Activated CD8-positive, alpha-beta memory T cell treated with anti-CD3 and anti-CD28 coated beads, Interleukin-2, amount 50 U/mL, for 1 hour (primary cell): ENCODE data around the gene MBNL2.

Source experiments
- DNase-seq: peaks from one replicate; pipeline ENCODE4 v3.0.0-alpha.2; 2020; ENCODE audit errors: extremely low read depth

MBNL2 gene

DNA sequence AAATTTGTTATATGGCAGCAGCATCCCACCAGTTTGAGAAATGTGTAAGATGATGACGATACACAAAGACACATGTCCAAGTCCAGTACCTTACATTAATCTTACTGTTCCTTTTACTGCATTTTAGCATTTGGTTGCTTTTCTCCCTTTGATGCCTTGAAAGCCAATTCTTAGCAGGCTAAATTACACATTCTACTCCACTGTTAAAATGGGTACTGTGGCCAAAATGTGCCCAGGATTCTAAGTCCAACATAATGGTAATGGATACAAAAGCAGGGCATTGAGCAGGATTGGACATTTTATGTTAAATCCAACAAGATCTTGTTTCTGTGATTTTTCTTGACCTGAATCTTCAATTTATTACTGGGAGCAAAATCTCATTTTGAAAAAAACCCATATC is 159.1 kb downstream of the MBNL2 start:
- DNase-seq: no peak

DNA sequence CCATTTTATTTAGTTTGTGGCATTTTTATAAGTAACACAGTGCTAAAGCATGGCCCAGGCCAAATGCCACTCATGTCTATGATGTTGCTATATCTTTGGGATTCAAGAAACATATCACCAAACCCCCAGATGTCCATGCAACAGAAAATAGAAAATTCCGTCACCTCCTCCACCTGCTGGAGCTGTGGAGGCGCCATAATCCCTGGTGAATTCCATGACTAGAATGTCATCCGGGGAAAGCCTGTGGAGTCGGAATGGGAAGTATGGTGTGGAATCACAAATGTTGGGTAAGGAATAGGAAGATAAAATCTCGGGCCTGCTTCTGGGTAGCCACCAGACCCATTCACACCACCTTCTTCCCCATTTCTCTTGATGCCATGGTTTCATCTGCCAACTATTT is 160.1 kb downstream of the MBNL2 start:
- no peak for DNase-seq

DNA sequence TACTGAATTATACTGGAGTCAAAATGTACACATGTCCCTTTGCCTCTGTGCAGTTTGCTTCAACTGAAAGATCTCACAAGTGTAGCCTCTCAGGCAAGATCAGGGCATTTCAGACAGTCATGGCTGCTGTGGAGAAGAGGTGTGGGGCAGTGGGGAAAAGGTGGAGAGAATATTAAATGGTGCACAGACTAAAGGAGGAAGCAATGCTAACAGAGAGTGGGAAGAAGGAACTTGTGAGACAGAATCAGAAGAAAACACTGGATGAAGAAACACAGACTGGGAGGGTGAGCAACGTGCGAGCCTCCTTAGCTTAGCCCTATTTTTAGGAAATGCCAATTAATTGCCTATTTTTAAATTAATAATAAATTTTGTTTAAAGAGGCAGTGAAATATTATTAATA is 162.2 kb downstream of the MBNL2 start:
- DNase-seq: no peak

DNA sequence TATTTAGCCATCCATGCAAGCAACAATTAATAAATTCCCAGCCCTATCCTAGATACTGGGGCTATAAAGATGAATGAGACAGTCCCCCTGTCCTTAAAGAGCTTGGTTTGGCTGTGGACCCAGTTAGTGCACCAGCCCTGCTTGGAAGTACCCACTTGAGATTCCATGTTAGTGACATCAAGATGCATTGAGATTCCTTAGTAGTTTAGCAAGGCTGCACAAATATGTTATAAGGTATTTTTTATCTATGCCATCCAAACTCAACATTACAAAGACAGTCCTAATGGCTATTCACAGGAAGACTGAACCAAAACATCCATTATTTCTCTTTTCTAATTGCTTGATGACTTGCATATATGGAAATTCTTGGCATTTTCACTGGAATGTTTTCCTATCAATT is 163.0 kb downstream of the MBNL2 start:
- DNase-seq: no peak

DNA sequence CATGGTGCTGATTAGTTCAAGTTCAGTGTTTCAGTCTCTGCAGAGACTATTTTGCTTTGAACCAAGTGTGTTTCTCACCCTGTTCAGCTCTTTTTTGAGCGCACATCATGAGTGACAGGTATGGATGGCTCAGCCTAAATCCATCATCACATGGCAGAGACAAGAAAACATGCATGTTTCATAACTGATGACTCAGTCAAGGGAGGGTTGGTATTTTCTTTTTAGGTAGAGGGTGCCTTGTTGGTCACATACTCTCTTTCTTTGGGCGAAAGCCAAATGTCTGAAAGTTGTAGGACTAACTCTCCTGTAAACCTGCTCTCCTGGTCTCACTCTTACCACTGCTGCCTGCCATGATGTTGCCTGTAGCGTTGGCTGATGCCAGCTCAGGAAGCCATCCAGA is 163.7 kb downstream of the MBNL2 start:
- DNase-seq: no peak

DNA sequence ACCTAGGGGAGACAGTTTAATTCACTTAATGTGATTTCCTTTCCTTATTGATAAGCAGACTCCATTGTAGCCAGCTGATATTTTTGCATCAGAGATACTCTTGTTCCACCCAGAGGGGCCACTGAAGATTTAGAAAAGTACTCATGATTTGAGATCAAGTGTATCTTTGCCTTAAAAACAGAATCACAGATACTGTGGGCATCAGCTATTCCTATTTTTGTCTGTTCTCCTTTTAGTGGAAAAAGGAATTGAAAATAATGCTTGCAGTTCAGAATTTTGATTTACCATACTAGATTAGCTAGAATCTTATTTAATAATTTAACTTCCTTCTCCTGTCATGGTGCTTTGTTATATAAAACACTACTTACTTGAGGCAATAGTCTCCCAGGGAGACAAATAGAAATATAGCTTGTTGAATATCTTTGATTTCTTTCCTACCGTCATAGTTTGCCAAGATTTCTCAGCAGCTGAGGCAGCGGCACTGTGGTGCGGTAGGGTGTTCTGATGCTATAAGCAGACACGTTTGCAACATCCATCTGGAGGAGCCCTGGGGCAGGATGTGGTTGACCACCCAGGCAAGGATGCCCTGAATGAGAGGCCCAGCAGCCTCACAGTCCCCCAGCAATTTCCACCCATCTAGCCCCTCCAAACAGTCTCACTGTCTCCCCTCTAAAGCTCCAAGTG is 164.8 kb downstream of the MBNL2 start:
- no peak for DNase-seq

DNA sequence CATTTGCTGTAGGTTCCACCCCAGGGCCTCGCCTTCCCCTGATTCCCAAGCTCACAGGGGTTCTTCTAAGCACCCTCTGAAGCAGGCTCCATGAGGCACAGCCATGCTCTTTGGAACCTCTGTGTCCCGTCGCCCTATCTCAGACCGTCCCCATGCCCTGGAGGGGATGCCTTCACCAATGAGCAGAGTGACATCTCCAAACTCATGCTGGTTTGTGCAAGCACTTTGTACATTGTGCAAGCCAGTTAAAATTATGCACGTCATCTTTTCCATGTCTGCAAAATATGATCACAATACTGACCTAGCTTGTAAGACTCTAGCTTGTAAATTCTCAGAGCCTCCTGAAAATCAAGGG is 165.3 kb downstream of the MBNL2 start:
- no peak for DNase-seq

DNA sequence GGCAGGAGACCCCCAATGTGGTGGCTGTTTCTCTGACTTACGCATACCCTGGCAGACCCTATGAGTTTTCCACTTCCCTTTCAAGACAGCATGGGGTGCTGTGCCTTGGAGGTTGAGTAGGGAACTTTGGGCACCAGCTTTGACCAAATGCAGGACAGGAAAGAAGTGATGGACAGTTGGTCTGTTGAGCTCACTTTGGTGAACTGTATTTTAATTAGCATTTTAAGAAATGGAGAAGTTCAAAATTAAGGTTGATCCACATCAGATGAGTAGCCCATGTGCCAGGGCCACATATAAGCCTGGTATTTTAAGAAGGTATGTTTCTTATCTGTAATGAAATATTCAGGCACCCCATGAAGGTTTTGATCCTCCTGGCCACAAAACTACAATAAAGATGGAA is 165.8 kb downstream of the MBNL2 start:
- no peak for DNase-seq

DNA sequence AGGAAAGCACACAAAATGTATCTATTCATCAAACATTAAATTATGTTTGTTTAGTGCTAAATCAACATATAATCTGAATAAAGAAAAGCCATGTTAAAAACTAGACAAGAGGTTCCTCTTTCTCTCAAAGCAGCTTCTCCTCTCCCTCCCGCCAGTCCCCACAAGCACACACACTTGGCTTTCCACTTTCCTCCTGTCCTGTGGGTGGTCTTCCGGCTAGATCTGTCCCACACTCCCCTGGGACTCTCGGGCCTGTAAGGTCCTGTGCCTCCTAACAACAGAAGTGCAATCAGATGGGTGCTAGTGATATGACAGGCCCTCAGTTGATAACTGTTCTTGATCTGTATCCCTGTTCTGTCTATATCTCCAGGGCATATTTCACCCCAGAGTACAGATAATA is 166.2 kb downstream of the MBNL2 start:
- DNase-seq: no peak

DNA sequence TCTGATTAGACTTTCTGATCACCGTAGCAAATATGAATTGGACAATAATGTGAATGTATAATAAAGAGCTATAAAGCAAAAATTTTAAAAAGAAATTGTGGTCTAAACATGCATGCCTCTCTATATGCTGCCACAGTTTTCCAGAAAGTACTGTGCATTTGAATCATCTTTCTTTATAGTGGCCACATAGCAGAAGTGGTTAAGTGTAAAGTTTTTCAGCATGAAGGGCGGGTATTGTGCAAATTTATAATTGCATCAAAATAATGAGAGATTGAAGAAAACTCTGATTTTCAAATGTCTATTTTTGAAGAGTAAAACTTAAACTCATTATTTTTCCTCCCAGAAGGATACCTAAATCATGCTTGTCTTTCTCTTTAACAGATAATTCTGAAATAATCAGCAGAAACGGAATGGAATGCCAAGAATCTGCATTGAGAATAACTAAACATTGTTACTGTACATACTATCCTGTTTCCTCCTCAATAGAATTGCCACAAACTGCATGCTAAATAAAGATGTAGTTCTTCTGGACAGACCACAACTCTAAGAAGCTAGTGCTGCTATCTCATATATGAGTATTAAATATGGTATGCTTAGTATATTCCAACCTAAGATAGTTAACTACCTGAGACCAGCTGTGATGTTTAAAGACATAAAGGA is 168.9 kb downstream of the MBNL2 start:
- no peak for DNase-seq

DNA sequence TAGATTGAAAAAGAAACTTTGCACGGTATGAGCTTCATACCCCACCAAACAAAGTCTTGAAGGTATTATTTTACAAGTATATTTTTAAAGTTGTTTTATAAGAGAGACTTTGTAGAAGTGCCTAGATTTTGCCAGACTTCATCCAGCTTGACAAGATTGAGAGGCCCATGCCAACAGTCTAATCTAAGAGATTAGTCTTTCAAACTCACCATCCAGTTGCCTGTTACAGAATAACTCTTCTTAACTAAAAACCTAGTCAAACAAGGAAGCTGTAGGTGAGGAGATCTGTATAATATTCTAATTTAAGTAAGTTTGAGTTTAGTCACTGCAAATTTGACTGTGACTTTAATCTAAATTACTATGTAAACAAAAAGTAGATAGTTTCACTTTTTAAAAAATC is 169.9 kb downstream of the MBNL2 start:
- DNase-seq: no peak

DNA sequence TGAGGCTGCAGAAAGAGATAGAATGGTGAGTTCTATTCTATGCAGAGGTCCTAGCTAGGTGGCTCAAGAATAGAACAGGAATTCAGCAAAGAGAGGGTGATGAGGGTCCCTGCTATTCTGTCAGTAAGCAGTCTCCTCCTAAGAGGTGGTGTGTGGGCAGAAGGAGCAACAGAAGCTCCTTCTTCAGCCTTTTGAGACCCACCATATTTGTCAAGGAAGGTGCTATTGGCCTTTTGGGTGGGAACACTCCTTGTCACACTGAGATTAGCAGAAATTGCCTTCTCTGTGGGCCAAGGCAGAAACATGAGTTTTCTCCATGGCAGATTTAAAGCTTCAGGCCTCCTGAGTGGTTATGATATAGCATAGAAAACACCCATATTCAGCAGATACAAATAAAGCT is 172.4 kb downstream of the MBNL2 start:
- no peak for DNase-seq

DNA sequence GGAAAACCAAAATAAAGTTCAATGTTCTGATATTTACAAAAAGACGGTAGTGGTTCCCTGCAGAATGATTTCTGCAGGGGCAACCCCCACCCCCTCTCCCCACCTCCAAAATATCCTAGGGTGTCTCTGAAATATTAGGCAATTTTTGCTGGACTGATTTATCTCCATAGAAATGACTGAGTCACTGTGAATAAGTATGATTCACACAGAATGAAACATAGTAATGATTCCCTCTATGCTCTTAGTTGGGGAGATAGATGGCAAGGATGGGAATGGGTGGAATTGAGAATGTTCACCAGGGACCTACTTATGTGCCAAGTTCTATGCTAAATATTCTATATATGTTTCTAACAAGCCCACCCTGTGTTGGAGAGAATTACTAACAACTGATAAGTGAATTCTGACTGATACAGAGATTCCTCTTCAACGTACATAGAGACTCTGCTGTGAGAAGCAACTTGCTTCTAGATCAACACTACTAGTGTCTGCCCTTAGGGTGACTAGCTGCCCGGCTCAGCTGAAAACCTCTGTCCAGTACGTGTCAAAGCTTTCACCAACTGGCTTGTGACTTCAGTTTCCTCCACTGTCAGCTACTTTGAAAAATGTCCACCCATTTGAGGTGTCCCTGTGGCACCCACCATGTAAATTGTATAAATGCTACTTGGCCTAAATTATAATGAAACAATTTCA is 173.5 kb downstream of the MBNL2 start:
- DNase-seq: no peak

DNA sequence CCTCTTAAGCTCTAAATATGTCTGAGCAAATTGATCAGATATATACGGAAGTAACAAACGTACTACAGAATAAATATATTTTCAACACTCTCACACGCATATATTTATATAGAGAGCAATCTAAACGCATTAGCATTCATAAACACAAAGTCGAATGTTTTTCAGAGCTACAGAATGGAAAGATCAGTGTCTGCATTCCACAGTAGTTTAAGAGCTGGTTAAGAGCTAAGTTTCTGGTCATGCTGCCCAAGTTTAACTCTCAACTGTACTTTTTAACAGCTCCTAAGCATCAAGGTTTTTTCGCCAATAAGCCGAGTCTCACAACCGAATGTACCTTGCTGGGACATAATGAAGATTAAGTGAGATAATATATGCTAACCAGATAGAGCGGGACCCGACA is 175.1 kb downstream of the MBNL2 start:
- no peak for DNase-seq

DNA sequence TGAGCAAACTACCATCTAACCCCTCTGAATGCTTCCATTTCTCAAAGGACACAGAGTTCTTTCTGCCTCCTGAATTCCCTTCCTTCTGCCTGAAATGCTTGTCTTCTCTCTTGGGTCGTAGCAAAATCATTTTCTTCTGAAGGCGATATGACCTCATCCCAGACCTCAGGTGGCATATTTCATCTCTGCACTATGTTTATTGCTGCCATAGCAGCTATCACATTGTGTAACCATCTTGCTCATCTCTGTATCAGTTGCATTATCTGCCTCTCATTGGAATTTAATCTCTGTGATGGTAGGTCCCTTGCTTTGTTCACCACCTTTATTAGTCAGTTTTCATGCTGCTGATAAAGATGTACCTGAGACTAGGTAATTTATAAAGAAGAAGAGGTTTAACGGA is 179.3 kb downstream of the MBNL2 start:
- DNase-seq: no peak

DNA sequence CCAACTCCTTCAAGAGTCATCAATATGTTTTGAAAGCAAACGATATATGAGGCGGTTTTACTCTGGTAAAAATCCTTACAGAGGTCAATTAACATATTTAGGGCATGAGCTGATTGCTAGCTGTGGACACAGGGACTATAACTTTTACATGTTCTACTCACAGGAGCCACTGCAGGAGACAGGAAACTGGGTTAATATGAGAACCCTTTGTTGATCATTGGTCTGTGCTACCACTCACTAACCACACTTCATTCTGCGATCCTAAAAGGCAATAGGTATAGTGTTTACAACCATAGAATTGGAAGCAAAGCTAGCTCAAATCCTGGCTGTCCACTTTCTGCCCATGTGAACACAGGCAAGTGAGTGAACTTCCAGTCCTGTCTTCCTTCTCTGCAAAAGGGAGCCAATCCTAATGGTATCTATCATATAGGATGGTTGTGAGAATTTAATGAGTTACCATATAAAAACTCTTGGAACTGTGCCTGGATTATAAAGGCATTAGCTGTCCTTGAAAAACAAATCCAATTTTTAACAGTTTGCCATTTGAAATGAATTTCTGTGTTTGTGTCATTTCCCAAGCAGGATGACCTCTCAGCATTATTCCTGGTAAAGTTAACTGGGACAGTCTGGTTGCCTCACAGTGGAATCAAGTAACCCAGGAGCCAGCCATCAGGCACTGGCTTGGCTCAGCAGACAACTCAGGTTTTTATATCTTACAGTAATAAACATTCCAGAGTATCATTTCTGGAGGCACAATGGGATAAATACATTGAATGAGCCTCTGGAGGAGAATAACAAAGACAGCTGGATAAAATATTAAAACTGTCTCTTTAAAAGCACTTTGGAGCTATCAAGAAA is 182.0 kb downstream of the MBNL2 start:
- DNase-seq: no peak

DNA sequence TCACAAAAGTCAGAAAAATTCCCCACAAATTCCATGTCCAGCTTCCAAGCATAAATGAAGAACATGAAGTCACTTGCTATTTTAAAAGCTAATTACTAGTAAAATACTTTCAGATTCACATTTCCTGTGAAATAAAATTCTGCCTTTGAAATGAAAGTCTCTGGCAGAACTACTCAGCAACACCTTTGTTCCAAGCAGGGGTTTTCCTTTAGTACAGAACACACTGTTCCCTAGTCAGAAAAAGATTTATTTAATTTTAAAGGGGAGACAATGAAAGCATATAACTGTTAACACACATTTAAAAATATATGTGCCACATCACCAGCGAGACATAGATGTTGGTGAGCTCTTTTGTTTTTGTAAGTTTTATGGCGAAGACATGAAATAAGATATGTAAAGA is 185.4 kb downstream of the MBNL2 start:
- DNase-seq: no peak

DNA sequence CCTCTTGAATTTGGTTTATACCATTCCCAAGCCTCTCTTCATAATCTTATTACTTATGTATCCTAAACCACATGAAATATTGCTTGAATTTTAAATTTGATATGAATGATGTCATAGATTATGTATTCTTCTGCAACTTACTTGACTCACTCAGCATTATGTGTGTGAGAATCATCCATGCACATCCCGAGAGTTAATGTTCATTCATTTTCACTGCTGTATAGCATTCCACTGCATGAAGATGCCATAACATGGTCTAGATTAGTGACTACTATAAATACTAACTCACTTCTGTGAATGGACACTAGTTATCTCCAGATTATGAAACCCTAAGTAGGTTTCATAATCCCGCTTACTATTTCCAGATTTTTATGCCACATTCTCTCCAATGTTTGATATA is 186.8 kb downstream of the MBNL2 start:
- no peak for DNase-seq

DNA sequence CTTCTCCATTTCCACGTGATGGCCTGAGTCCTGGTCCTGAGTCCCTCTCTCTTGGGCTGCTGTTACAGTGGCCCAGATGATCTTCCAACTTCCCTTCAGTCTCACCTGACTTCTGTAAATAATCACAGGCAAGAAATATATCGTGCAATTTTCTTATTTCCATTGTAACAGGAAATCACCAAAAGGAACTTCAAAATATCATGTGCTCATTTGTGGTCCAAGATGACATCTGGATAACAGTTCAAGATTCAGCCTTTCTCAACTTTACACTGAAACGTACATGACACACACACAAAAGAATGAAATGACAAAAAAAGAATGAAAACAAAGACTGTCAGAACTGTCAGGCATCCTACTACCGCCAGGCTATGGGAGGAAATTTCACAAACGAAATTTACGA is 189.9 kb downstream of the MBNL2 start:
- DNase-seq: no peak

DNA sequence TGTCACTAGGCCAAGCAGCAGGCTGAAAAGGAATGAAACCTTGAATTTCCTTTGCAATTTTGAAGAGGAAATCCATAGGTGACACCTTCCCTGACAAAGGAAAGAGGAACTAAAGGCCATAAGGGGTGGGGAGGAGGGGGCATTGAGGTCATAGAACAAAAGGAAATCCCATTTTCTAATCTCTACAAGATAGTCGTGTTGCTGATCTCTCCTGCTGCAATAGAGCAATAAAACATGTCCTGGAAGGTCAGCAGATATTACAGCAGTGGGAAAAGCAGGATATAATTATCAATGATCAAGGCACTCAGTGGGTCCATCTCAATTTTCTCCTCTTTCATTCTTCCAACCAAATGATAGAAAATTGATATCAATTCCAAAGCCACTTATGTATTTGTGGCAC is 191.6 kb downstream of the MBNL2 start:
- no peak for DNase-seq

DNA sequence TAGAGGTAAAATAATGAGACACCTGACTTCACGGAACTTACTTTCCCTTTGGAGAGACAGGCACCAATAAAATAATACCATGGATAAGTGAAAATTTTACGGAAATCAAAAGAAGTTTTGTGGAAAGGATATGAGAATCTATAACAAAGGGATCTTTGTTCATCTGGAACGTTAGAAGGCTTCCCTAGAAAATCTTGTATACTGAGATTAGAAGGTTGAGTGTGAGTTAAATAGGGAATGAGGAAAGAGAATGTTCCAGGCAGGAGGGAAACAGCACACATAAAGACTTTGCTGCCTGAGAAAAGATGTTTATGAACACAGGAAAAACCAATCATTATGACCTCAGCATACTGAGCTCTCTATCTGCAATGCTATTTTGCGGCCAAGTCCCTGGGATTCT is 192.3 kb downstream of the MBNL2 start:
- DNase-seq: no peak

DNA sequence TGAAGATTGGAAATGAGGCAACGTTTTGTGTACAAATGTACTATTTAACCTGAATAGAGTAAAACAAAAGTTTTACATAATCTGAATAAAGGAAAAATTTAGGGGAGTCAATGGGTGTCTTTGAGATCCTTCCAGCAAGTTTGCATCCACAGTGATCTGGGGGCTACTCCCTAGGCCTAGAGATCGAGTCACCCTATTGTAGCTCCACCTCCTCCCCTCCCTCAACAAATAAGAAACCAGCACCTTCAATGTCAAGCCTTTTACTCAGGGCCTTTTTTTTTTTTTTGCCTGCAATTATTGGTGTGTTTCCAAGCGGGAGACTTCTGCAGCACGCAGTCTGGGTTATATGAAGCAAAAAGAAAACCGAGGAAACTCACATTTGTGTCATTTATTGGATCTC is 195.6 kb downstream of the MBNL2 start:
- no peak for DNase-seq
